BJ (cell line): ENCODE results near the gene OTULIN. TPM values are rescaled to one million over a fixed set of nuclear protein-coding genes. Genes with fewer than 3 reads are reported as not detected.

Source experiments
- CTCF ChIA-PET: fragments of 350-600 bp; formaldehyde crosslinking; extraction: SDS; loops from one replicate; lab custom pipeline; 2021; ENCODE audit warnings: antibody characterized with exemption, inconsistent platforms; lab: Yijun Ruan, JAX
- POLR2A ChIA-PET: fragments of 300-600 bp; sonication (Branson Sonifier 250); formaldehyde crosslinking; extraction: SDS; loops from one replicate; lab custom pipeline; 2021; ENCODE audit warnings: antibody characterized with exemption; lab: Charles Lee
- DNase-seq: peaks from one replicate; pipeline ENCODE4 v3.0.0-alpha.2; 2011; ENCODE audit warnings: low read depth
- H3K27me3 ChIP-seq: 2 replicates; pipeline ENCODE4 v1.6.0; 2011; ENCODE audit warnings: low read length; ENCODE audit not compliant: control insufficient read depth, insufficient read depth
- H3K36me3 ChIP-seq: 2 replicates; pipeline ENCODE4 v1.5.1; 2011; ENCODE audit warnings: low read length; ENCODE audit not compliant: control insufficient read depth, insufficient read depth
- H3K4me3 ChIP-seq: 2 replicates; pipeline ENCODE4 v1.5.1; 2011; ENCODE audit warnings: low read depth, mild to moderate bottlenecking, control low read depth, low read length
- CTCF ChIP-seq: IDR thresholded peaks from 2 replicates; pipeline ENCODE4 v1.5.1; 2011; ENCODE audit warnings: low read depth, mild to moderate bottlenecking, control low read depth, inconsistent platforms, low read length, moderate library complexity; ENCODE audit not compliant: insufficient read depth
- polyA plus RNA-seq: library from polyadenylated mRNA; depleted of rRNA; stranded (reverse); fragments of >200 nt; gene quantifications from 2 replicates; pipeline ENCODE4 v1.2.3, GENCODE V29; 2011

Gene OTULIN
- polyA plus RNA-seq, 1 experiment: 10.1 TPM

GRCh38 chr5:14683906-14684455 is 19.5 kb downstream of the OTULIN start:
- no peak for DNase-seq
- CTCF ChIA-PET: interaction anchor here (1.2 to 5.0 kb wide), 9 partner anchors 12 to 337 kb away, joined by 3 to 32 read pairs (median 15); no protein-coding TSS in a partner anchor
- H3K36me3 ChIP-seq: peaks cover 19% of the 10 kb centered on the region
- no peak overlapping the region for H3K4me3 ChIP-seq
- no peaks in the 10 kb centered on the region for H3K27me3 ChIP-seq
- POLR2A ChIA-PET: no interaction called here
- TF ChIP-seq CTCF: no peak

GRCh38 chr5:14684757-14685156 is 20.2 kb downstream of the OTULIN start:
- ChIA-PET POLR2A (no interaction called here), CTCF (interaction anchor here (1.5 to 5.0 kb wide), 10 partner anchors 9 to 330 kb away, joined by 4 to 32 read pairs (median 14); no protein-coding TSS in a partner anchor)
- Histone ChIP-seq H3K27me3 (no peaks in the 10 kb centered on the region), H3K4me3 (no peak overlapping the region), H3K36me3 (peaks cover 17% of the 10 kb centered on the region)
- no peak for TF ChIP-seq CTCF
- no peak for DNase-seq

- POLR2A ChIA-PET: no interaction called here
Measured at GRCh38 chr5:14685757-14686156, 21.2 kb downstream of the OTULIN start.

GRCh38 chr5:14686517-14686916 is 22.0 kb downstream of the OTULIN start:
- ChIA-PET POLR2A (no interaction called here), CTCF (interaction anchor here (0.8 to 5.0 kb wide), 18 partner anchors 8 to 328 kb away, joined by 3 to 32 read pairs (median 7); no protein-coding TSS in a partner anchor)
- Histone ChIP-seq H3K27me3 (no peaks in the 10 kb centered on the region), H3K36me3 (peaks cover 18% of the 10 kb centered on the region), H3K4me3 (no peak overlapping the region)
- TF ChIP-seq CTCF: no peak
- no peak for DNase-seq

More at GRCh38 chr5:14685757-14686156, 21.2 kb downstream of the OTULIN start:
- H3K27me3 ChIP-seq: no peaks in the 10 kb centered on the region
- CTCF ChIA-PET: interaction anchor here (0.6 to 5.0 kb wide), 22 partner anchors 8 to 1135 kb away, joined by 3 to 32 read pairs (median 4); no protein-coding TSS in a partner anchor
- no peak for DNase-seq
- peak; percentile 68 for TF ChIP-seq CTCF
- no peak overlapping the region for H3K4me3 ChIP-seq
- peaks cover 22% of the 10 kb centered on the region for H3K36me3 ChIP-seq

GRCh38 chr5:14687023-14687665 is 22.6 kb downstream of the OTULIN start:
- H3K36me3 ChIP-seq: peaks cover 16% of the 10 kb centered on the region
- ChIA-PET CTCF (interaction anchor here (0.9 to 5.0 kb wide), 9 partner anchors 9 to 327 kb away, joined by 3 to 26 read pairs (median 5); no protein-coding TSS in a partner anchor), POLR2A (no interaction called here)
- H3K4me3 ChIP-seq: no peak overlapping the region
- peak; percentile 46 for TF ChIP-seq CTCF
- peak; percentile 19 for DNase-seq
- no peaks in the 10 kb centered on the region for H3K27me3 ChIP-seq
